Progenitor cell of endocrine pancreas (in vitro differentiated cells): Measurements from ENCODE around the gene PITPNC1. TPM values are rescaled to one million over a fixed set of nuclear protein-coding genes. Genes with fewer than 3 reads are reported as not detected.
"Not testable (repeated sequence)": the region's sequence is repeated elsewhere in the genome, so short reads cannot be mapped to it uniquely, and the experiment has no call there.

Experiments
- DNase-seq: peaks from one replicate; pipeline ENCODE4 v3.0.0; 2021; ENCODE audit warnings: low spot score; ENCODE audit not compliant: unreplicated experiment
- H3K27ac Mint-ChIP-seq: 2 replicates; pipeline ENCODE4 v1.8.0; 2021; ENCODE audit warnings: mild to moderate bottlenecking, moderate library complexity, mixed read lengths
- H3K27me3 Mint-ChIP-seq: 2 replicates; pipeline ENCODE4 v1.8.0; 2021; ENCODE audit warnings: mixed read lengths
- H3K36me3 Mint-ChIP-seq: 2 replicates; pipeline ENCODE4 v1.8.0; 2022; ENCODE audit warnings: mixed read lengths; ENCODE audit not compliant: insufficient read depth
- H3K4me1 Mint-ChIP-seq: 2 replicates; pipeline ENCODE4 v1.8.0; 2021; ENCODE audit warnings: low read depth, mixed read lengths
- H3K4me3 Mint-ChIP-seq: 2 replicates; pipeline ENCODE4 v1.8.0; 2021; ENCODE audit warnings: low read depth, mild to moderate bottlenecking, moderate library complexity, mixed read lengths
- H3K9me3 Mint-ChIP-seq: 2 replicates; pipeline ENCODE4 v1.8.0; 2021; ENCODE audit warnings: low read depth, mixed read lengths
- total RNA-seq: library from RNA; stranded (reverse); gene quantifications from 2 replicates; pipeline ENCODE4 v1.2.1, GENCODE V29; 2021
- TF ChIP-seq, protein P1 (sequence below): fragments of 200-600 bp; sonication (generic); IDR thresholded peaks from one replicate; pipeline ENCODE4 v1.5.0; 2021; ENCODE audit warnings: antibody characterized with exemption, mild to moderate bottlenecking; ENCODE audit not compliant: unreplicated experiment

PITPNC1 gene
- total RNA-seq, 1 donor from 2014 or later = 53.2 TPM

DNA sequence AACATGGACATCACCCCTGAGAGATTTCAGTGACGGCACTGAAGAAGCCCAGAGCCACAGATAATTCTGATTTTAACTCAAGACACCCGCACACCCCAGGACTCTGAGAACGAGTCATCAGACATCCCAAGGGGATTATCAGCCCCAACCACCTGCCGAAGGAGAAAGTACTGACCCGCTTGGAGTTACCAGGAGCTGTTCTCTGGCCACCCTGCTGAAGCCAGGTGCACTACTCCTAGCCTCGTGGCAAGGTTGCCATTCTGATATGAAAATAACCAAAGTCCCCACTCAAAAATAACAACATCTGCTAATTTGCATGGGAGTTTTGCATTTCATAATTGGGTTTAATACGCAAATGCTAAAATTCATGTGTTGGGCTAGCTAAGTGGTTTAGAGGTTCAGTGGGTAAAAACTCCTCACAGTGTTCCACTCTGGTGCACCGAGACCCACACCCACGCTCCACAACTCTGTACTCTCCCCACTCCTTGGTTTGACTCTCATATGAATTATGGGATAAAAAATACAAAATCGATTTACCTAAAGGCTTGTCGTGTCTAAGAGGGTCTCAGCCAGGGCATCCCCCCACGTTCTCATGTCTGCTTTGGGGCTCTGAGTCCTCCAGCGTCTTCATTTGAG, 197.7 kb downstream of the PITPNC1 start:
- Mint-ChIP-seq H3K27ac (peak overlapping the region; percentile 59), H3K4me1 (peaks cover 22% of the 10 kb centered on the region)
- TF ChIP-seq, protein P1, sequence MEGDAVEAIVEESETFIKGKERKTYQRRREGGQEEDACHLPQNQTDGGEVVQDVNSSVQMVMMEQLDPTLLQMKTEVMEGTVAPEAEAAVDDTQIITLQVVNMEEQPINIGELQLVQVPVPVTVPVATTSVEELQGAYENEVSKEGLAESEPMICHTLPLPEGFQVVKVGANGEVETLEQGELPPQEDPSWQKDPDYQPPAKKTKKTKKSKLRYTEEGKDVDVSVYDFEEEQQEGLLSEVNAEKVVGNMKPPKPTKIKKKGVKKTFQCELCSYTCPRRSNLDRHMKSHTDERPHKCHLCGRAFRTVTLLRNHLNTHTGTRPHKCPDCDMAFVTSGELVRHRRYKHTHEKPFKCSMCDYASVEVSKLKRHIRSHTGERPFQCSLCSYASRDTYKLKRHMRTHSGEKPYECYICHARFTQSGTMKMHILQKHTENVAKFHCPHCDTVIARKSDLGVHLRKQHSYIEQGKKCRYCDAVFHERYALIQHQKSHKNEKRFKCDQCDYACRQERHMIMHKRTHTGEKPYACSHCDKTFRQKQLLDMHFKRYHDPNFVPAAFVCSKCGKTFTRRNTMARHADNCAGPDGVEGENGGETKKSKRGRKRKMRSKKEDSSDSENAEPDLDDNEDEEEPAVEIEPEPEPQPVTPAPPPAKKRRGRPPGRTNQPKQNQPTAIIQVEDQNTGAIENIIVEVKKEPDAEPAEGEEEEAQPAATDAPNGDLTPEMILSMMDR = no peak

DNA sequence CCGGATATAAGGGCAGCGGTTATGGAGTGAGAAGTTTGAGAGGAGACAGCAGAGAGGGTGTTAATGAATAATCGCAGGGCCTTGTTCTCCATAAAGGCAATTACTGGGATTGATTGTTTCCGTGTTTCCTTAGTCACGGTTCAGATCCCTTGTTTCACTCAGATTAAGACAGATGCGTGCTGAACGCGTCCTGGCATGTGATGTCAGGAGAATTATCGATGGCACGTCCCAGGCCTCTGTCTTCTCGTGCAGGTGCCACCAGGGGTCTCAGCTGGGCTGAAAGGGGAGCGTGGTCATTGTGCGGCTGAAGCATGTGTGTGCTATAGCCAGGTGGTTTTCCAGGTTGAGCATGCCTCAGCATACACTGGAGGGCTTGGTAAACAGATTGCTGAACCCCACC, 198.2 kb downstream of the PITPNC1 start:
- Mint-ChIP-seq H3K9me3 (no peaks in the 10 kb centered on the region), H3K4me1 (peaks cover 22% of the 10 kb centered on the region), H3K27ac (peak overlapping the region; percentile 59), H3K36me3 (peaks cover 10% of the 10 kb centered on the region), H3K27me3 (no peaks in the 10 kb centered on the region), H3K4me3 (no peak overlapping the region)
- peak; percentile 33 for DNase-seq
- TF ChIP-seq, protein P1 = peak; percentile 54

More for the DNA sequence above, 197.7 kb downstream of the PITPNC1 start:
- H3K27me3 Mint-ChIP-seq = no peaks in the 10 kb centered on the region
- H3K9me3 Mint-ChIP-seq = no peaks in the 10 kb centered on the region
- no peak overlapping the region for H3K4me3 Mint-ChIP-seq
- peaks cover 12% of the 10 kb centered on the region for H3K36me3 Mint-ChIP-seq
- no peak for DNase-seq

DNA sequence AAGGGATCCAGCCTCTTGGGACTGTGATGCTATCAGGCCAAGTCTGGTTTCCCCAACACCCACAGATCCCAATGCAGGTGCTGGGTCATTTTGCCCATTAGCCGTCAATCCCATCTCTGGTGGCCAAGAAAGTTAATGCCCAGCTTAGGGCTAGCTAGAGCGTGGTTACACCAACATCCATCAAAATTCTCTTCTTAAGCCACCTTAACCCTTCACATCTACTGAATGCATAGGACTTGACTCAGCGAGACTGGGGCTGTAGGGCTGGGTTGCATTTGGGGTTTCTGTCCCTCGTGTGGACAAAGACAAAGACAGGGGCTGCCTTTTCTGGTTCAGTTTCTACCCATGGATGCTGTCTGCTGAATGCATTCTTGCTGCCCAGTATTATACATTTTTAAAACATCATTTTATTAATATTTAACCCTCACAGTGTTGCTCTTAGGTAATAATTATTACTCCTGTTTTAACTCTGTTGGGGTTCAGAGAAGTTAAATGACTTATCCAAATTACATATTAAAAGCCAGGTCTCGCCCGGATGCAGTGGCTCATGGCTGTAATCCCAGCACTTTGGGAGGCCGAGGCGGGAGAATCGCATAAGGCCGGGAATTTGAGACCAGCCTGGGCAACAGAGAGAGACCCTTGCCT, 199.5 kb downstream of the PITPNC1 start:
- peak overlapping the region; percentile 49 for H3K27ac Mint-ChIP-seq
- peaks cover 9% of the 10 kb centered on the region for H3K36me3 Mint-ChIP-seq
- peaks cover 22% of the 10 kb centered on the region for H3K4me1 Mint-ChIP-seq
- TF ChIP-seq, protein P1 = no peak
- H3K4me3 Mint-ChIP-seq = no peak overlapping the region
- H3K27me3 Mint-ChIP-seq = no peaks in the 10 kb centered on the region
- no peaks in the 10 kb centered on the region for H3K9me3 Mint-ChIP-seq
- DNase-seq = no peak

DNA sequence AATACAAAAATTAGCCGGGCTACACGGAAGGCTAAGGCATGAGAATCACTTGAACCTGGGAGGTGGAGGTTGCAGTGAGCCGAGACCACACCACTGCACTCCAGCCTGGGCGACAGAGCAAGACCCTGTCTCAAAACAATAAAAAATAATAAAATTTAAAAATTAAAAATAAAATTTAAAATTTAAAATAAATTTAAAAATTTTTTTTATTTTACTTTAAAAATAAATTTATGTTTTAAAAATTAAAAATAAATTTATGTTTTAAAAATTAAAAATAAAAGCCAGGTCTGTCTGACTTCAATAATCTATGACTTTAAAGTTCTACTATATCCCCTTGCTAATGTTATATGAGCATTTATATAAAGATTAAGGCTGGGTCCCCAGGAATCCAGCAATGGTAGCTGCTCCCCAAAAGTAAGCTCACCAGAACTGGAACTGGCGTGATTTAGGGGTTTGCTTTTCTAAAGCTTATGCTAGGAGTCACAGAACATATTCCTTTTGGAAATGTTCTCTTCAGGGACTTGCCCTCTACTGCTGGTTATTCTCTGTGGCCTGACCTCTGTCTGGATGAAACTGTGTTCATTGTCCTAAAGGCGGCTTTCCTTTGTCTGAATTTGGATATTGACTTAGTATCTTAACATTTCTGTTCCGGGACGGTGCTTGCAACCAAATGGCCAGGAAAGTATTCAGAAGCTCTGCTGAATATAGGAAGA, 200.5 kb downstream of the PITPNC1 start:
- H3K4me3 Mint-ChIP-seq = no peak overlapping the region
- peaks cover 26% of the 10 kb centered on the region for H3K4me1 Mint-ChIP-seq
- H3K36me3 Mint-ChIP-seq = peaks cover 6% of the 10 kb centered on the region
- peak overlapping the region; percentile 29 for H3K27ac Mint-ChIP-seq
- TF ChIP-seq, protein P1 = no peak
- no peaks in the 10 kb centered on the region for H3K27me3 Mint-ChIP-seq
- DNase-seq = no peak
- H3K9me3 Mint-ChIP-seq = no peaks in the 10 kb centered on the region

DNA sequence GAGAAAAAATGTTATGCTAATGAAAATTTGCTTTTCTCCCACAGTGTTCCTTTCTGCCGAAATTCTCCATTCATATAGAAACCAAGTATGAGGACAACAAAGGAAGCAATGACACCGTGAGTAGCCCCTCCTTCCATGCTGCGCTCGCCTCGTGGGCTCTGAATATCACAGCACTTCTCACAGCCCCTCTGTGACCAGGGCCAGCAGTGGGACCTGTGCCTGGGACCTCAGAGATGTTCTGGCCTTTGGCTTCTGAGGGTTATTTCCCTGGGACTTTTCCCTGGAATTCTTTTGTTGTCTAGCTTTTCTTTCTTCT, 201.0 kb downstream of the PITPNC1 start:
- no peaks in the 10 kb centered on the region for H3K9me3 Mint-ChIP-seq
- H3K36me3 Mint-ChIP-seq = peaks cover 2% of the 10 kb centered on the region
- H3K27me3 Mint-ChIP-seq = no peaks in the 10 kb centered on the region
- H3K4me3 Mint-ChIP-seq = no peak overlapping the region
- H3K4me1 Mint-ChIP-seq = peaks cover 28% of the 10 kb centered on the region
- peak overlapping the region; percentile 29 for H3K27ac Mint-ChIP-seq
- no peak for DNase-seq
- TF ChIP-seq, protein P1 = no peak

DNA sequence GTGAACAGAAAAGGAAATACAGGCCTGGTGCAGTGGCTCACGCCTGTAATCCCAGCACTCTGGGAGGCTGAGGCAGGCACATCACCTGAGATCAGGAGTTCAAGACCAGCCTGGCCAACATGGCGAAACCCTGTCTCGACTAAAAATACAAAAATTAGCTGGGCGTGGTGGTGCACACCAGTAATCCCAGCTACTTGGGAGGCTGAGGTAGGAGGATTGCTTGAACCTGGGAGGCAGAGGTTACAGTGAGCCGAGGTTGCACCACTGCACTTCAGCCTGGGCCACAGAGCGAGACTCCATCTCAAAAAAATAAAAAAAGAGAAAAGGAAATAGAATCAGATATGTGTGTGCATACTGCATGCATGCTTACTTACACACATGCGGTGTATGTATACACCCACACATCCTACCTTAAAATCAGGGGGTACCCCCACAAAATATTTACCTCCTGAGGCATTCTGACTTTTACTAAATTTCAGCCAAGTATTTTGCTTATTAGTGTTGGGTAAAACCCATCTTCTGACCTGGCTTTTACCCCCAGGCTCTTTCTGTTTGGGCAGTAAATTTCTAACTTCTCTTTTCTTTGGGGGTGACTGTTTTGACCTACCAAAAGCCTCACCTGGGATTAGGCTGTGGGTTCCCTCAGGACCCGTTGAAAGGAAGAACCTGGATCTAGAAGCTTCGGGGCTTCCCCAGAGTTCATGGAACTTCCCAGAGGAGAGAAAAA, 201.8 kb downstream of the PITPNC1 start:
- peaks cover 28% of the 10 kb centered on the region for H3K4me1 Mint-ChIP-seq
- not testable (repeated sequence) for DNase-seq, H3K36me3 Mint-ChIP-seq, H3K4me3 Mint-ChIP-seq, H3K27ac Mint-ChIP-seq, H3K9me3 Mint-ChIP-seq, H3K27me3 Mint-ChIP-seq
